GM18526 (cell line): Measurements from ENCODE around the gene TMEM250.

Experiments
- POLR2A ChIP-seq: IDR thresholded peaks from 3 replicates; pipeline ENCODE4 v1.6.1; 2011; ENCODE audit not compliant: insufficient read length; ENCODE audit errors: extremely low read depth

TMEM250 gene

DNA sequence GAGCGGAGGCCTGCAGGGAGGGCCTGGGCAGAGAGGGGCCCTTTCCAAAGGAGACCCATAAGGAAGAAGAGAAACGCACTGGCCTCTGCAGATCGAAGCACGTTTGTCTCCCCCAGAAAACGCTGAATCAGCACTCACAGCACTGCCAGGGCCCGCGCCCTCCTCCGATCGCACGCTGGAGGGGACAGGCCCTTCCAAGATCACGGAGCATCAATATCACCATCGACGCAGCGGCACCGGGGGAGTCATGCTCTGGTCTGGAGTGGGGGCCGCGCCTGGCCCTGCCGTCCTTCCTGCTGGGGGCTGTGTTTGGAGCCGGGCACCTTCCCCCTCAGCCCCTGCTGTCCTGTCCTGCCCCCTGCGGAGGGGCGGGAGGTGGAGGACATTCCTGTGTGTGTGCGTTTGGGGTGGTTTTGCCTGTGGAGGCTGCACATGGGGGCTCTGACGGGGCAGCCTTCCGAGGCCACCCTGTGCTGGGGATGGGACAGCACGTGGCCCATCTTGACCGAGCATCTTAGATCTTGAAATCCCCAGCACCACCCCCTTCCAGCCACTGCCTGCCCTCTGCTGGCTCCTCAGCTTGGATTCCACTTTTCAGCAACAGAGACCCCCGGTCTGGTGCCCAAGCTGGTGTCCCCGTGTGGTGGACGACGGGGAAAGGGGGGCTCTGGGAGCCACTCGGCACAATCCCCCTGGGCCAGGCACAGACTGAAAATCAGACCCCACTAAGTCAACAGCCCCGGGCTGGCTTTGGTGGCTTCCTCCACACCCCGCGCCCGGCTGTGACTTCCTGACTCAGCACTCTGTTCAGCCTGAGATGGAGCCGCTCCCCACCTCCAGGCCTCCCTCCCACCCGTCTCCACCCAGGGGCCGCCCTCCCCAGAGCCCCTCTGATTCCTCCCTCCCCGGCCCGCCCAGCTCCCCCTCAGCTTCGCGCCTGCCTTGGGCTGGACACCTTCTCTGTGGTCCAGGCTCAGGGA lies 8.3 kb downstream of the TMEM250 start:
- no peak for TF ChIP-seq POLR2A

DNA sequence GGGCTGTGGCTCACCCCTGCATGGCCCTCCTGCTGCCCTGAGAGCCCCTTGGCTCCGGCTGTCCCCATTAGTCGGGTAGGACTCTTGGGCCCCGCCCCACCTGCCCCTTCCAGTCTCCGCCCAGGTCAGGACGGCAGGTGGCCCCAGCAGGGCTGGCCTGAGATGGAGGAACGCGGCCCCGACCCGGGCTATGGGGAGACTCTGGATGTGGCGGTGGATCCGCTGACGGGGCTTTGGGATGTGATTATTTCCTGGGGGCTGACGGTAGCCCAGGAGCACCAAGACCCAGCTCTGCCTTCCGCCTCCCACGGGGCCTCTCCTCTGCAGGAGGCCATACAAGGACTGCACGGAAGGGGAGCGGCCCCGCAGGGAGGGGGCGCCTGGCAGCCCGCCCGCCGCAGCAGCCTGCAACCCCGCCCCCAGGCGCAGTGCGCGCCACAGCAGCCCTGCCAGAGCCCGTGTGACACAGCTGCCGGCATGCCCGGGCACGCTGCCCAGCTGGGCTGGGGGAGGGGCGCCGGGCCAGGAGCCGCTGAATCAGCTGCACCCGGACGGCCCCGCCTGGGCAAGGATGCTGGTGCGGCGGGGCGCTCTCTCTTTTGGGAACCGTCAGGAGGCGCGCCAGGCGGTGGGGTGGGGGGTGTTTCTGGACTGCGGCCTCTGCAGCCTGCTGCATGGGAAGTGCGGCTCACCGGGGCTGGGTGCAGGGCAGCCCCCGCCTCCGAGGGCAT lies 9.2 kb downstream of the TMEM250 start:
- TF ChIP-seq POLR2A, result no peak

DNA sequence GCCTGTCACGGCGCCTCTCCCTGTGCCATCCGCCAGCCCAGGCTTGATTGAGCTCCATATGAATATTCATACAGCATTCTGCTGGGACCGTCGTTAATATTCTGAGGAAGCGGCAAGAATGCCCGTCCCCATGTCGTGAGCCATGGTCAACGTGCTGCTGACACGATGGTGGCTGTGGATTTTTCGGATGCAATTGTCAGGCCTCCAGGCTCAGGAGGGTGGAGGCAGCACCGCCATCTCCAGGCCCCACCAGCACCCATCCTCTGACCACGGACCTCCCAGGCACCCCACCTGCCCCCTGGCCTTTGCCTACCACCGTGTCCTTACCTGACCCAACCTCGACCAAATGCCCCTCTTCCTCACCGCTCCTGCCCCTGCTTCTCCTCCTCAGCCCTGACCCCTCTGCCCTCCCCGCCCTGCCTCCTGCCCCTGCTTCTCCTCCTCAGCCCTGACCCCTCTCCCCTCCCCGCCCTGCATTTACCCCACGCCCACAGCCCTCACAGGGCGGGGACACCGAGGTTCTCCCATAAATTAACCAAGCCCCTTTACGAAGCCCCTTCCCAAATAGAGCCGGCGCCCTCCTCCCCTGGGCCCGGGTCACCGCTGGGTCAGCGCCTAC lies 9.9 kb downstream of the TMEM250 start:
- no peak for TF ChIP-seq POLR2A

DNA sequence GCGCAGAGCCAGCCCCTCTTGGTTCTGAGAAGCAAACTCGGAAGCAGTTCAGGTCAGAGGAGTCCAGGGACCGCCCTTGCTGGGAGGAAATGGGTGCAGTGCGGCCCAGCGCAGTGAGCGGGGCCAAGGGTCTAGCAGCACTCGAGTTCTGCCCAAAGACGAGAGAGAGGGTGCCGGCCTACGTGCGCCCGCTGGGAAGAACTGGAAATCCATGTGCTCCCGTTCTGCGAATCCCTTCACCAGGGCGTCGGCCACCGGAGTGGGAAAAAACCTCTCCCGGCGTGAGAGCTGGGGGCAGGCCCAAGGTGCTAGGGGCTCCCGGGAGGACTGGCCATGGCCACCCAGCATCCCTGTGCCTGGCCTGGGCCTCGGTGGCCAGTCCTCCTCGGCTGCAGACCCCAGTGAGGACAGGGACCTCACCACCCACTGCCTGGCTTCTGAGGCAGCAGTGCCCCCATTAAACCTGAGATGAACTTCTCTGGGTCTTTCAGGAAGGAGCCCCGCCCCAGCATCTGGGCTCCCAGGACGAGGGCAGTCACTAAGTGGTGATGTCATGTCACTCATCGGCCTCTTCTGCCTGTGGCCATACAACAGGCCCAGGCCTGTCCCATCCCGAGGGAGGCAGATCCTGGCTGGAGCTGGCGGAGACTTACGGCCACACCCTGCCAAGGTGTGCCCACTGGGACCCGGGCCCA lies 10.6 kb downstream of the TMEM250 start:
- no peak for TF ChIP-seq POLR2A

DNA sequence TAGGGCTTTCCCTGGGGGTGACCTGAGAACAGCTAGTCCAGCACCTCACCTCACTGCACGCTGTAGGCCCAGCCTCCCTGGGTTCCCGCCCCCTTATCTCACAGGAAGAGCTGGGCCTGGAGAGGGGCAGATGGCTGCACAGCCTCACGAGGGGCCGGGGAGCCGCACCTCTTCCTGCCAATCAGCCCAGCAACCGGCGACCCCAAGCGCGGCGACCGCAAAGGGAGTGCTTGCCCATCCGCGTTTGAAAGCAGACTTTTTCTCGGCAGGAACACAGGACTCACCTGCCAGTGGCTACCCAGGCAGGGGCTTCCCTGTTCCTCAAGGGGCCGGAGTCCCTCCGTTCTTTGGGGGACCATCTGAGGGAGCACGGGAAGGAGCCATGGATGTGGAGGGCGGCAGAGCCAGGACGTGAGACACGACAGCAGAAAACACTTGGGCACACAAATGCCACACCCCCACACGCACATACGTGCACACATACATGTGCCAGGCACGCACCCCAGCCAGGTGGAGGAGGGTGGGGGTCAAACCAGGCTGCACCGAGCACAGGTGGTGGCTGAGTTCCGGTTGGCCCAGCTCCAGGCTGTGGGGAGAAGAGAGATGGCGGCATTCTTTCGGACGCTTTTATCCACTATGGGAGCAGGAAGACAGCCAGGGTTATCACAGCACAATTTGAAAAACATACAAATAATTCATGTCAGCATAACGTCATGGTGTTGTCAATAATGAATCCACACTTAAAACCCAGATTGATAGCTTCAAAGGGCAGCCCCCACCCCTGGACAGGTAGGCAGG lies 11.3 kb downstream of the TMEM250 start:
- peak; percentile 41 for TF ChIP-seq POLR2A

DNA sequence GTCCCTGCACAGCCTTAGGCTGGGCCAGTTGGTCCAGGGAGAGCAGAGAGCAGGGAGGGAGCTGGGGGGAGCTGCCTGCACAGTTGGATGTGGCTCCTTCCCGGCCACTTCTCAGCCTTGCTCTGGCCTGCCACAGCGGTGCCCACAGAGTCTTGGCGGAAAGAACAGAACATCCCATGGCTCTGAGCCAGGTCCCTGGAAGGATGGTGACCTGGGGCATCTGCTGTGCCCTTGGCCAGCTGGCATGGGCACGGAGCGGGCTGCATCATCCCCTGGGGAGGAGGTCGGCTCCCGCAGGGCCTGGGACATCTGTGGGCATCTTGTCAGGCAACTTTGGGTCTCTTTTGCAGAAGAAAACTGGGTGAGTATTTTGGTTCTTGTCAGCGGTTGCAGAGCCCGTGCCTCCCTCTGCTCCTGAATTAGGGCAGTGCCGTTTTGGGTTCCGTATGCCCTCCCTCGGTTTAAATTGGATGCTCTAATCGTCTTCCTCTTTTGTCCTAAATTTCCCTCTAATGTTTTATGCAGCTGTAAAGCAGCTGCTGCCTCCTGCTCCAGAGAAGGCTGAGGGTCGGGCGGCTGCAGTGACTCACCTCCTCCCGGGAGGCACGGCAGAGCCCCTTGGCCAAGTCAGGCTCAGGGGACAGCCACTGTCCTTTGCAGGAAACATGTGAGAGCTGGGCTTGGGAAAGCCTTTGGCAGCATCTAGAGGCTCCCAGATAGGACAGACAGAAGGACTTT lies 13.1 kb downstream of the TMEM250 start:
- no peak for TF ChIP-seq POLR2A

DNA sequence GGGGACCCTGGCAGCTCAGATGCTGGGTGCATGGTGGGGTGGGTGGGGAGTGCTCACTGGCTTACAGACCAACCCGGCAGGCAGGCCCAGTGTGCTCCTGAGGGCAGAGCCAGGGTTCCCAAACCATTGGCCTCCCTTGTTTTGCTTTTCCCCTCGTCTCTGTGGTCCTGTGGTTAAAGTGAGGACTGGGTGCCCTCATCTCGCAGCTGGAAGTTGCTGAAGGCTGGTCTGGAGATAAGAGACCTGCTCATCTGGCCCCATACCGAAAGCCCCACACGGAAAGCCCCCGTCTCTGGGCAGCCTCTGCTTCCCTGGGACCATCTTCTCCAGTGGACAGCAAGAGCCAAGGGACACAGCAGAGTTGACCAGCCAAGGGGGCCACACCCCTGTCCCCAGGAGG lies 13.8 kb downstream of the TMEM250 start:
- TF ChIP-seq POLR2A, result no peak

DNA sequence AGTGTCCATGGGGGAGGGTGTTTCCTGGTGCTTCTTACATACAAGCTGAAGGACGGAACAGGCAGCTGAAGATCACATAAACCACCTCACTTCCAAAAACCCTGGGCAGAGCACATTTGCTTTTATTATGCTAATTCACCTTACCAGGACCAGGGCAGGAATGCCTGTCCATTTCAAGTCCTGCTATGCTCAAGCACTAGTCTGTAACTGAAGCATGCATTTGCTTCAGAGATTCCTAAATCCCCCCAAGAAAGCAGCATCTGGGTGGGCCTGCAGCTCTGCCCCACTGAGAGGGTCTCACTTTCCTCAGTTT lies 14.2 kb downstream of the TMEM250 start:
- no peak for TF ChIP-seq POLR2A

DNA sequence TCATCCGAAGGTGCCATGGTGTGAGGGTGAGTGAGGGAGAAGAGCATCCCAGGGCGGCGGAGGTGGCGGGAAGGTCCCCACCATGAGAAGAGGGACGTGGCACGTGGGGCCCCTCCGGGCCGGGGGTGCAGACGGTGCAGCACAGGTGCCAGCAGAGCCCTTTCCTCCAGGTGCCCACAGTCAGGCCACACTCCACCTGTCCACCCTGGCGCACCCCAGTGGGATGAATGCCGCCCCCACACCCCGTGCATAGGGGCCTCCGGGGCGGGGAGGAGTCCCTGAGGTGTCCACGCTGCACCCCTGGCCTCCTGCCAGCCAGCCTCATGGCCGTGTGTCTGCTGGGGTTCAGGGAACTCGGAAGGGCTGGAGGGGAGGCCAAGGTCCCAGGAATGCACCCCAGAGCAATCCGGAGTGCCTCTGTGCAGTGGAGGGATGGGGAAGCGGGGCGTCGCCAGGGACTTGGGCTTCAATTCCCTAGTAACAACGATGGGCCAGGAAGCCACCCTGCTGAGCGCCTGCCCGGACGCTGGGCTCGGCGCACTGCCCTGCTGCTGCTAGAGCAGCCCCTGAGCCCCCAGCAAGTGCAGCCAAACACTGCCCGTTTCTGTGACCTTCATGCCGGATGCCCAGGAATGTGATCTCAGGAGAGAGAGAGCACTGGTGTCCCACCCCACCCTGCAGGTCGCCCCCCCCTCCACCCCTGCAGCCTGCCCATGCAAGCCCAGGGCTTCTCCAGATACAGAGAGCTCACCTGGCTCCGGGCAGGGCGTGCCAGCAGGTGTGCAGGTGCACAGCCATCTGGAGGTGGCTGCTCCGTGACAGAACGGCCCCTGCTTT lies 14.8 kb downstream of the TMEM250 start:
- no peak for TF ChIP-seq POLR2A

DNA sequence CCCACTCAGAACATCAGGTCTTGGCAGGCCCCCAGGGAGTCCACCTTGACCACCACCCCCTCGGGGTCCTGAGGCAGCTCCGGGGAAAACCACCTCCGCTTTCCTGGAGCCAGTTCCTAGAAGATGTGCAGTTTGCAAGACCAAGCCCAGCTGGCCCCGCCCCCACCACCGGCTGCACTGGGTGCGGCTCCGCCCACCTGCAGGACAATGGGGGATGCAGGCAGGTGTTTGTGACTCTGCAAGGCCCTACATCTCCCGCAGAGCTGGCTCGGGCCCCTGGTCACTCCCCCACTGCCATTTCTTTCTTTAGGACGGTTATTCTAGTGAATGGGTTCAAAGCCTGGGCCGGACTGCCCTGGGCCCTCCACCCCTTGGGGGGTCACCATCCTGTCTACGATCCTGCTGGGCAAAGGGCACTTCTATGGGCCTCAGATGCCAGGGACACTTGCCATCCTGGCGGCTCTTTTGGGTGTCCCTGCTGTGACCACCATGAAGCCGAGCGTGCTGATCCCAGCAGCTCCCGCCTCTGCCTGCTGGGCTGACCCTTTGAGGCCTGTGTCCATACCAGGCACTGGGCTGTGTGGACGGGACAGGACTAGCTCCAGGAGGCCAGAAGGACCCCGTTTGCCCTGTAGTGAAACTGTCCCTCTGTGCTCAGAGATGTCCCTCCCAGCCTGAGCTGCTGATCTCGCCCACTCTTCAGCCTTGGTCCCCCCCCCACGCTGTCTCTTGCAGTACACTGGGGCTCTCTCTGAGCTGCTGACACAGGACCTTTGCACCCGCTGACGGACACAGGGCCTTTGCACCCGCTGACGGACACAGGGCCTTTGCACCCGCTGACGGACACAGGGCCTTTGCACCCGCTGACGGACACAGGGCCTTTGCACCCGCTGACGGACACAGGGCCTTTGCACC lies 17.7 kb downstream of the TMEM250 start:
- TF ChIP-seq POLR2A, result no peak

DNA sequence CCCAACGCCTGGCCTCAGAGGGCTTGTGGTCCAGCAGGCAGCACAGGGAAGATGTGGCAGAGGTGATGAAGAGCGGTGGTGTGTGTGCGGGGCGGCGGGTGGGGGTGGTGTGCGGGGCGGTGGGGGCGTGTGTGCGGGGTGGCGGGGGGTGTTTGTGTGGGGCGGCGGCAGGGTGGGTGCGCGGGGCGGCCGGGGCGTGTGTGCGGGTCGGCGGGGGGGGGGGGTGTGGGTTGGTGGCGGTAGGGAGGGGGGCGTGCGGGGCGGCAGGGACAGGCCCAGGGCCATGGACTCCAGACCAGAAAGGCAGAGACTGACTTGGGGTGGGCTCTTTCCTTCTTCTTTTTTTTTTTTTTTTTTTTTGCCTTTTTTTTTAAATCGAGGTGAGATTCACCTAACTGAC lies 19.1 kb downstream of the TMEM250 start:
- no peak for TF ChIP-seq POLR2A

DNA sequence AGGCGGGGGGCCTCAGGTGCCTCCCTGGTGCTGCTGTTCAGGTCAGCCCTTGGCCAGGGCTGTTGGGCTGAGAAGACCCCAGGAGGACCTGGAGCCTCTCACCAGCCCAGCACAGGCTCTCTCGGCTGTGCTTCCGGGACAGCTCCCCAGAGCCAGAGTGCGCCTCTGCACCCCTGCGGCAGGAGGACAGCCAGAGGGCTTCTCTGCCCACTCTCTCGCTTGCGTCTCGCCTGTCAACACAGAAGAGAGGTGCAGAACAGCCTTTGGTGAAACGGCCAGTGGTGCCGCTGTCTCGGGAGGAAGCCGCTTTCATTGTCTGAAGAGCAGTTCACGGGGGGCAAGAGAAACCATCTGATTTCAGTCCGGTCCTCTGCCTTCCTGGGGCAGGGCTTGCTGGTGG lies 19.8 kb downstream of the TMEM250 start:
- no peak for TF ChIP-seq POLR2A
